Measurements from ENCODE around the gene ACOX1. TPM values are rescaled to one million over a fixed set of nuclear protein-coding genes. Genes with fewer than 3 reads are reported as not detected.

ACOX1 gene
- total RNA-seq, 1 donor from 2014 or later, result 9.7 TPM

- Mint-ChIP-seq H3K4me1 (peaks cover 15% of the 10 kb centered on the region), H3K27ac (peak overlapping the region; percentile 21), H3K27me3 (ENCODE audit: insufficient read depth, low read depth) (peaks cover 8% of the 10 kb centered on the region), H3K36me3 (peaks cover 6% of the 10 kb centered on the region), H3K4me3 (peak overlapping the region; percentile 96), H3K9me3 (no peaks in the 10 kb centered on the region)
- Histone ChIP-seq H3K4me1 (peaks cover 8% of the 10 kb centered on the region), H3K4me2 (peak overlapping the region; percentile 71), H2AFZ (replicated peaks) (no peak overlapping the region), H3K9ac (no peak overlapping the region), H3K79me2 (ENCODE audit: low read depth) (no peaks in the 10 kb centered on the region), H3F3A (ENCODE audit: low read depth) (peaks cover 9% of the 10 kb centered on the region), H3K36me3 (no peaks in the 10 kb centered on the region), H3K27me3 (no peaks in the 10 kb centered on the region), H3K4me3 (peak overlapping the region; percentile 65), H3K27ac (no peak overlapping the region), H4K20me1 (ENCODE audit: low read depth) (no peaks in the 10 kb centered on the region), H3K9me3 (ENCODE audit: low read depth) (no peaks in the 10 kb centered on the region)
- TF ChIP-seq CTCF (IDR thresholded peaks at IDR 0.05), result no peak
- no peak for TF ChIP-seq EZH2phosphoT487 (IDR thresholded peaks at IDR 0.05)
- TF ChIP-seq EZH2 (IDR thresholded peaks at IDR 0.05), result no peak
- DNase-seq (ENCODE audit: low spot score), result no peak
Observed at GRCh38 chr17:75941442-75941819, 37.5 kb downstream of the ACOX1 start.

- peak within 1 kb of the TSS; percentile 58 for H3K9ac ChIP-seq
- peak within 1 kb of the TSS; percentile 89 for H2AFZ ChIP-seq (replicated peaks)
- no peaks in the 10 kb centered on the region for H3K36me3 ChIP-seq
- H3K9me3 ChIP-seq (ENCODE audit: low read depth), result no peaks in the 10 kb centered on the region
- no peak for TF ChIP-seq CTCF (IDR thresholded peaks at IDR 0.05)
- no peak for TF ChIP-seq EZH2phosphoT487 (IDR thresholded peaks at IDR 0.05)
- no peak for TF ChIP-seq EZH2 (IDR thresholded peaks at IDR 0.05)
- no peaks in the 10 kb centered on the region for H3K27me3 ChIP-seq
- no peaks in the 10 kb centered on the region for H4K20me1 ChIP-seq (ENCODE audit: low read depth)
- Mint-ChIP-seq H3K9me3 (no peaks in the 10 kb centered on the region), H3K4me3 (peak within 1 kb of the TSS; percentile 96), H3K27me3 (ENCODE audit: insufficient read depth, low read depth) (peaks cover 8% of the 10 kb centered on the region), H3K36me3 (peaks cover 6% of the 10 kb centered on the region), H3K4me1 (peaks cover 15% of the 10 kb centered on the region), H3K27ac (peak within 1 kb of the TSS; percentile 97)
- H3F3A ChIP-seq (ENCODE audit: low read depth), result peaks cover 9% of the 10 kb centered on the region
- no peaks in the 10 kb centered on the region for H3K79me2 ChIP-seq (ENCODE audit: low read depth)
- H3K4me3 ChIP-seq, result peak within 1 kb of the TSS; percentile 65
- H3K4me1 ChIP-seq, result peaks cover 8% of the 10 kb centered on the region
- DNase-seq (ENCODE audit: low spot score), result peak; percentile 97
- peak within 1 kb of the TSS; percentile 86 for H3K4me2 ChIP-seq
- H3K27ac ChIP-seq, result no peak within 1 kb of the TSS
Observed at GRCh38 chr17:75940727-75941441, 38.1 kb downstream of the ACOX1 start, which contains the start of gene FBF1. TSS of gene FBF1 (minus strand) at chr17:75941042. CDS start at chr17:75938149, 2,893 bp downstream.

GRCh38 chr17:75937652-75938051 lies 41.3 kb downstream of the ACOX1 start:
- H3K4me2 ChIP-seq, result no peak overlapping the region
- Mint-ChIP-seq H3K4me3 (no peak overlapping the region), H3K27me3 (ENCODE audit: insufficient read depth, low read depth) (peaks cover 8% of the 10 kb centered on the region), H3K36me3 (peaks cover 2% of the 10 kb centered on the region), H3K9me3 (no peaks in the 10 kb centered on the region), H3K27ac (no peak overlapping the region), H3K4me1 (peaks cover 15% of the 10 kb centered on the region)
- peaks cover 8% of the 10 kb centered on the region for H3K4me1 ChIP-seq
- peaks cover 9% of the 10 kb centered on the region for H3F3A ChIP-seq (ENCODE audit: low read depth)
- H3K27ac ChIP-seq, result no peak overlapping the region
- no peak overlapping the region for H3K4me3 ChIP-seq
- no peak for DNase-seq (ENCODE audit: low spot score)
- H3K9me3 ChIP-seq (ENCODE audit: low read depth), result no peaks in the 10 kb centered on the region
- no peak overlapping the region for H3K9ac ChIP-seq
- no peak for TF ChIP-seq EZH2 (IDR thresholded peaks at IDR 0.05)
- no peak for TF ChIP-seq EZH2phosphoT487 (IDR thresholded peaks at IDR 0.05)
- no peak for TF ChIP-seq CTCF (IDR thresholded peaks at IDR 0.05)
- H4K20me1 ChIP-seq (ENCODE audit: low read depth), result no peaks in the 10 kb centered on the region
- no peaks in the 10 kb centered on the region for H3K36me3 ChIP-seq
- no peak overlapping the region for H2AFZ ChIP-seq (replicated peaks)
- no peaks in the 10 kb centered on the region for H3K27me3 ChIP-seq
- no peaks in the 10 kb centered on the region for H3K79me2 ChIP-seq (ENCODE audit: low read depth)
